ENCODE results near the gene DGCR2.

Gene DGCR2

DNA sequence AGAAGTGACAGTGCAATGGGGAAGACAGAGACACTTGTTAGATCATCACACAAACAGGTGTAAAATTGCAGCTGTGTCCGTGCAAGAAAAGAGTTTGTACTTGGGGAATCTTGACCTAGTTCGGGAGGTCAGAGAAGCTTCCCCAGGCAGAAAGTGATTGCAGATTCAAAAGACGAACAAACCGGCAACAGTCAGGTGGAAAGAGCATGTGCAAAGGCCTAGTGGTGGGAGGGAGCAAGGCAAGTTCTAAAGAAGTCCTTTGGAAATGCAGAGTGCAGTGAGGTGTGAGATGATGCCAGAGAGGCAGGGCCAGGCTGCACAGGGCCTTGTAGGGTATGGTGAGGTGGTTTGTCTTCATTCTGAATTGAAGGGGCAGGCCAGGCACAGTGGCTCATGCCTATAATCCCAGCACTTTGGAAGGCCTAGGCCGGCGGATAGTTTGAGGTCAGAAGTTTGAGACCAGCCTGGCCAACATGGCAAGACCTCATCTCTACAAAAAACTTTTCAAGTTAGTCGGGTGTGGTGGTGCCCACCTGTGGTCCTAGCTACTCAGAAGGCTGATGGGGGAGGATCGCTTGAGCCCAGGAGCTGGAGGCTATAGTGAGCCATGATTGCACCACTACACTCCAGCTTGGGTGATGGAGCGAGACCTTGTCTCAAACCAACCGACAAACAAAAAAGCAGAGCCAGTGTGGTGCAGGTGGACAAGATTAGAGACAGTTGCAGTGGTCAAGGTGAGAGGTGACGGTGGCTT, 24.2 kb upstream of the DGCR2 start:
- no peak for DNase-seq

DNA sequence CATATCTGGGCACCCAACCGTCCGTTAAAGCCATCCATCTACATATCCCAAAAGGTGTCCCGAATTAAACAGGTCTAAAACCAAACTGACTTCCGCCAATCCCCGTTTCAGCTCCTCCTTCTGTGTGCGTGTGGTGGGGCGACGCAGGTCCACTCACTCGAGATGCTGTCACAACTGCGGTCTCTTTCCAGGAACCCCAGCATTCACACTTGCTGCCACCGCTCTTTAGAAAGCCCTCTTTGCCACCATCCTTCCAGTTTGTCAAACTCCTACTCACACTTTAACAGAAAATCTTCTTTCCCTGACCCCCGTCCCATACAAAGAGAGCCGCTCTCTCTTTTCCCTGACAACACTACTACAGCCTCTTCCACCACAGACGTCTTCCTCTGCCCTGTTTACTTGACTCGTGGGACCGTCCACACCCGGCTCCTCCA, 21.8 kb upstream of the DGCR2 start:
- peak; percentile 23 for DNase-seq

DNA sequence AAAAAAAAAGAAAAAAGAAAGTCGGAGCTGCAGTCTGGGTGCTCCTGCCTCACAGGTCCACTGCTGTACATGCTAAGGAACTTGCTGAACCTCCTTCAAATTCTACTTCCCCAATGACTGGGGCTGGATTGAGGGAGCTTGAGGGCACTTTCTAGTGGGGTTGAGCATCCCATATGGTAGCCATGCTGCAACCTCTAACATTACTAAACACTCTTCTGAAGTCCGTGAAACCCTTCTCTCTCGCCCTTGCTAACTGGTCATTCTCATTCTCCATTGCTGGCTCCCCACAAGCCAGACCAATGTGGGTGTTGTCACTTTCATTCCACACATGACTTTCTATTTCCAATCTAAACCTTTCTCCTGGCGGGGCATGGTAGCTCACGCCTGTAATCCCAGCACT, 21.0 kb upstream of the DGCR2 start:
- DNase-seq, result no peak

DNA sequence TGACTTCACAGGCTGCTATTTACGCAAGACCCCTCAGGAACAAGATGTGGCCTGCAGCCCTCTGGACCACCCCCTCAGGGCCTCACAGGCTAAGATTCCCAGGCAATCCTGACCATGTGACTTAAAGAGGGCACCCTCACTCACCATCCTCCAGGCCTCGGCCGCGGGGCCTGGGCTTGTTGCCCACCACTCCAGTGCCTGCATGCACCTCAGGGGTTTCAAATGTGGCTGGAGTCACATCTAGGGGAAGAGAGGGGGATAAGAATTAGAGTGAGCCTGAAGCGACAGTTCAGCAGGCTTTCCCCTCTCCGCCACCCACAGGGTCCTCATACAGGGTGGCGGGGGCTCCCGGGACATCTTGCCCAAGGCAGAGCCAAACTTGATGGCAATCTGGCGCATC, 20.2 kb upstream of the DGCR2 start:
- DNase-seq, result no peak

DNA sequence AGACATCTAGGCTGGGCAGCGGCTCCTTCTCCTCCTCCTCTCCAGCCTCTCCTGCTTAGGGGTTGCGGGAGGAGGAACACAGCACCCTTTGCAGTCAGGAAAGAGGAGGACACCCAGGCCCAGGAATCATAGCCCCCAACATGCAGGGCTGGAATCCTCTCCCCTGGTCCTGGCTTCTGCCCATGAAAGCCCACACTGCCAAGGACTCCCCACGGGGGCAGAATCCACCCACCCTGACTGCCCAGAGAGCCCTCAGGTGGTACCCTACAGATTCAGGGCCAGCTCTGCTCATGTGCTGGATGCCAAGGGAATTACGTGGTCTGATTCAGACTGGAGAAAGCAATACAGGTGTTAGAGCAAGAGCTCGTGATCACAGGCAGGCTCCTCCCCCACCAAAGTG, 17.8 kb upstream of the DGCR2 start:
- no peak for DNase-seq

DNA sequence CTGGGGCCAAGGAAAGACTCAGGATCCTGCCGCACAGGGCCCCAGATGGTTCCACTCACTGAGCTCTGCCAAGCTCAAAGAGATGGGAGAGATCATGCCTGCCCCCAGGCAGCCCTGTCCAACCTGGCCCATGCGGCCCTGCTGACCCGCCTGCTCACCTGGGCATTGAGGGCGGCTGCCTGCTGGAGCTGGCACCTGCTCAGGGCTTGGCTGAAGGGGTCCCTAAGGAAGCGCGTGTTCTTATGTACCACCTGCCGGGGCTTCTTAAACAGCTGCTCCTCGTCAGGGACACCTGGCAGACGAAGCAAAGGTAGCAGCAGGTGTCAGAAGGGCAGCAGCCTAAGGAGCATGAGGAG, 16.8 kb upstream of the DGCR2 start:
- no peak for DNase-seq

DNA sequence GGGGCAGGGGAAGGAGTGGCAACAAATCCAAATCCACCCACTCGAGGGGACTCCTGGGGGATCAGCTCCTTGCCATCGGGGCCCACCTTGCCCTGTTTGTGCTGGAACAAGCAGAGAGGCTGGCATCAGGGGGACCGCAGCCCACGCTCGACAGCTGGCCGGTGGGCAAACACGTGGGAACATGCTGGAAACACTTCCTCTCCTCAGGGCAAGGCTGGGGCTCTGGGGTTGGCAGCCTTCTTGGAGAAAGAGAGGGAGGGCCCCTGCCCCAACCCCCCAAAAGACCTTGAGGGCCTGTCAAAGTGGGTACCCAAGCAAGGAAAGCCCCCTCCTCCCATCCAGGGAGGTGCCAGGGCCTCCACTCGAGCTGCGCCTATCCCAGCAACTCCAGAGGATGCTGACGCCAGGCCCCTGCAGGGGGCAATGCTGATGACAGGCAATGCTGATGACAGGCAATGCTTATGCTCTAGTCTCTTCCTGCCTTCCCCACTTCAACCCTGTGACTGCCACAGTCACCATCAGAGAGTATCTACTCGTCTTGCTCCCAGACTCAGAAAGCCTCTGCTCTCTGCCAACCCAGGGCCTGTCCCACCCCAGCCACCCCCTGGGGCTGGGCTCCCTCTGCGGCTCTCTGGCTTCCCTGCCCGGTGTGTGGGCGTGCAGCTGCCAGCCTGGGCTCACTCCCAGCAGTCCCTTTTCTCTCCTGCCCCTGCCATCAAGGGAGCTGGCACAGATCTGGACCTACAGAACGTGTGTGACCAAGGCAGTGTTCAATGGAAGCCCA, 16.2 kb upstream of the DGCR2 start:
- no peak for DNase-seq

DNA sequence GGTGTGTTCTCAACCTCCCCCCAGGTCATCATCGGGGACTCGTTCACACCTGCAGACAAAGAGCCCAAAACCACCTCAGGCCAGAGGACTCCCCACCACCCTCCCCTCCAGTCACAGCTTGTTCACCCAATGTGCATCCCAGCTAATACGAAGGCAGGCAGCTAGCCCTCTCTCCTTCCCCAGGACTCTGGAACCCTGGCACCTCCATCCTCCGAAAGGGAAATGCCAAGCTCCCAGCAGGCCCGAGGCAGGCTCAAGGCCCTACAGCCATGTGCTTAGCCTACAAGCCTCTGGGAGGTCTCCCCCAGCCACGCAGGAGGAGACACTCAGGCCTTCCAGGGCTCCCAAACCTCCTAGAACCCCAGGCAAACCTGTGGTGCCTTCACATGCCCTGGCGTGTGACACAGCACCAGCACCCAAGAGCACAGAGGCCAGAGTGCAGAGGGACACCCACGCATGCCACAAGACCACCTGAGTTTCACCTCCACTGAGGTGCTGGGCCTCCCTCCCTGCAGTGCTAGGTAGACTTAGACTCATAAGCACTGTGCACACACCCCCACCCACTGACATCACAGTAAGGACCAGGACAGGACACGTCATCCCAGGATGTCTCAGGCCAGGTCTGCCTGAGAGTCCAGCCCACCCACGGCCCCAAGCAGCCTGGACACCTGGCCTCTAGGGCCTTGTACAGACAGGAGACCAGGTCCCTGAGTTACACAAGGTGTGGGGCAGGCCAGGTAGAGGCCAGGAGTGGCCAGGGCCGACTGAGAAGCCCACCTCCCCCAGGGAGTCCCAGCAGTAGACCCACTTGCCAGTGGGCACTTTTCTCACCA, 15.4 kb upstream of the DGCR2 start:
- no peak for DNase-seq

DNA sequence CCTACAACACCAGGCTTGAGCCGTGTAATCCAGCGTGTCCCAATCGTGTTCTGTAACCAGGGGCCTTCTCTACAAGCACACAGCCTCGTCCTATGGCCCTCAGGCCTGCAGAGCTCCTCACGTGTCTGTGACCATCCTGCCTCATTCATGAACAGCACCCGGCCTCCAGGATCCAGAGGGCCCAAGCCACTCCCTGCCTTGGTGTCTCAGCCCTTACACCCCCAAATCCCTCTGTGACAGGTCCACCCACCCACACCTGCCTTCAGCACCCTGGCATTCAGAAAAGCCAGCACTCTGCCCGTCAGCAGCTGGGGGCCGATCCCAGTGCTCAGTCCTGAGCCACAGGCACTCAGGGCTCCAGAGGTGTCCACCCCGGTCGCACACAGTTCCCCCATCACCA, 14.7 kb upstream of the DGCR2 start:
- no peak for DNase-seq

DNA sequence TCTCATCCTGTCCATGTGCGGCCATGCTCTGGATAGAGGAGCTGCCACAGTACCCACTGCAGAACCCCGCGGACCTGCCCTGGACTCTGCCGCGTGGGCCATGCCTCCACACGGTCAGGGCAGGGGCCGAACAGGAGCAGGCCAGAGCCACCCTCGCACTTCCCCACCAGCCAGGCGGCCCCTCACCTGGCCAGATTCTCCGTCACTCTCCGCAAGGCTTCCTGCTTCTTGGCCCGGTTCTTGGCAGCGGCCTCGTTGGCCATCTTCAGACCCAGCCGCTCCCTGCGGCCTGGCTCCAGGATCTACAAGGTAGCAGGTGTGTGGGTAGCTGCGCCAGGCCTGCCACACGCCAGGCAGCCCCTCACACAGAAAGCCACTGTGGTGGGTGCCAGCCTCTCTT, 12.7 kb upstream of the DGCR2 start:
- DNase-seq, result no peak

DNA sequence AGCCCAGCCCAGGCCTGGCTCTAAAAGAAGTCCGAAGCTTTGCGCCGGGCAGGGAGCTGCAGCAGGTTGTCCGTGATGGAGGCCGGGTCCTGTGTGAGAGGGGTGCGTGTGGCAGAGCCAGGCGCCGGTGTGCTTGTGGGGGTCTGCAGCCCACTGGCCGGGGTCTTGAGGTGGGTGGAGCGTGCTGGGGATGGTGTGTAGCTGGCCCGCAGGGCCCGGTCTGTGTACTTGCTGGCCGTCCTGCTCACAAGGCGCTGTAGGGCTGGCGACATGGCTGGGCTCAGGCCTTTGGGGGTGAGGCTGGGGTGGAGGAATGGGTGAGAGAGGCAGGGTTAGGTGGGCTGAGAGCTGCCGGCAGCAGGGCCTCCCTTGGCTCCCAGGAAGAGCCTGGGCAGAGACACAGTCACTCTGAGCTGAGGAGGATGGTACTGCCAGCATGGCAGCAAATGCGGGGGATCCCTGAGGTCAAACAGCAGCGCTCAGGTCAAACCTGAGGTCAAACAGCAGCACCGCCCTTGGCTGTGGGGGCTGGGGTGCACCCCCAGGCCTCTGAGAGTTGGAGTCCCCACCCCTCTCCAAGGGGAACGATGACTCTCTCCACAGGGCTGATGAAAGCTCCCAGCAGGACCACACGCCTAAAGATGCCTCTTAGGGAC, 12.1 kb upstream of the DGCR2 start:
- no peak for DNase-seq

DNA sequence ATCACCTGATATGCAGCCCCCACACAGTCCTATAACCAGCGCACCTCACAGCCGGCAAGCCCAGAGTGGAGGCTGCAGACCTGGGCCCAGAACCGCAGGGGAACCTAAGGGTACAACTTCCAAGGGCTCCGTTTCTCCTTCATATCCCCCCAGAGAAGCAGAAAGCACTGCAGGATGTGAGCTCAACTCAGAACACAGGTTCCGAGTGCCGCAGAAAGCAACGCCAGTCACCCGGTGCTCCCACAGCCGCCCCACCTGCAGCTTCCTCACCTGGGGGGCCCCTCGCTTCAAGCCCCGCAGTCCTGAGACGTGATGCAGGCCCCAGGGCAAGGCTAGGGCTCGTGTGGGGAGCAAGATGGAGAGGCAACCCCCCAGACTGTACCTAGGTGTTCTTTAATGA, 11.3 kb upstream of the DGCR2 start:
- no peak for DNase-seq

DNA sequence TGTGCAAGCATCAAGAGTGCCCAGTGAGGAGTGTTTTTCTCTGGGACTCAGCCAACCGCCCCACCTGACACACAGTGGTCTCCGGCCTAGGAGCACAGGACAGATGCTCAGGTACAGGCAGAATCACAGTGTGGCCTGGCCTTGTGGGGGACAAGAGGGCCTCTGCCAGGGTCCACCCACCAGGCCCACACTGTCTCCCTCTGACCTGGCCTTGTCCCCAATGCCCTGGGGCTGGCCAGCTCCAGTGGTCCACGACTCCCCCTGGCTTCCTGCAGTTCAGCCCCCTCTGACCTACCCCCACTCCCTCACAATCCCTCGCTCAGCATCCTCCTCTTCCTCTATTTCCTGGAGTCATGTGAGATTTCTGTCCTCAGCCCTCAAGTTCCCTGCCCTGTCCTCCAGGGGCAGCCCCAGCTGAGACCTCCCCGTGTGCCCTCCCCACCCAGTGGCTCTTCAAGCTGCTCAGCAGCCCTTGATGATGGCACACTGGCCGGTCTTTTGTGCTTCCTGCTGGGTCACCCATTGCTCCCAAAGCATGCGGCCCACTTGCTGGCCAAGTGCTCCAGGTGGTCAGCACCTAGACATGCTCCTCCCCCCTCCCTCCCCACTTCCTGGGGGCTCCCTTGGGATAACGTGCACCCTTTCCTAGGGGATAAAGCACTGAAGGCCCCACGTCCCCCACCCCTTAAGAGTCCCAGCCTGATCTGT, 10.6 kb upstream of the DGCR2 start:
- DNase-seq, result no peak

DNA sequence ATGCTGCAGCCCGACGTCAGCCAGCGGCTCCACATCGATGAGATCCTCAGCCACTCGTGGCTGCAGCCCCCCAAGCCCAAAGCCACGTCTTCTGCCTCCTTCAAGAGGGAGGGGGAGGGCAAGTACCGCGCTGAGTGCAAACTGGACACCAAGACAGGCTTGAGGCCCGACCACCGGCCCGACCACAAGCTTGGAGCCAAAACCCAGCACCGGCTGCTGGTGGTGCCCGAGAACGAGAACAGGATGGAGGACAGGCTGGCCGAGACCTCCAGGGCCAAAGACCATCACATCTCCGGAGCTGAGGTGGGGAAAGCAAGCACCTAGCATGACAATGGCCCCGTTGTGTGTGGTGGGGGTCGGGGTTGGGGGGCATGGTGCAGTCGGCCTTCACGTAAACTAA, 9.9 kb upstream of the DGCR2 start:
- no peak for DNase-seq

DNA sequence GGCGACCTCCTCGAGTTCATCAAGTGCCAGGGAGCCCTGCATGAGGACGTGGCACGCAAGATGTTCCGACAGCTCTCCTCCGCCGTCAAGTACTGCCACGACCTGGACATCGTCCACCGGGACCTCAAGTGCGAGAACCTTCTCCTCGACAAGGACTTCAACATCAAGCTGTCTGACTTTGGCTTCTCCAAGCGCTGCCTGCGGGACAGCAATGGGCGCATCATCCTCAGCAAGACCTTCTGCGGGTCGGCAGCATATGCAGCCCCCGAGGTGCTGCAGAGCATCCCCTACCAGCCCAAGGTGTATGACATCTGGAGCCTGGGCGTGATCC, 9.4 kb upstream of the DGCR2 start:
- DNase-seq, result no peak

DNA sequence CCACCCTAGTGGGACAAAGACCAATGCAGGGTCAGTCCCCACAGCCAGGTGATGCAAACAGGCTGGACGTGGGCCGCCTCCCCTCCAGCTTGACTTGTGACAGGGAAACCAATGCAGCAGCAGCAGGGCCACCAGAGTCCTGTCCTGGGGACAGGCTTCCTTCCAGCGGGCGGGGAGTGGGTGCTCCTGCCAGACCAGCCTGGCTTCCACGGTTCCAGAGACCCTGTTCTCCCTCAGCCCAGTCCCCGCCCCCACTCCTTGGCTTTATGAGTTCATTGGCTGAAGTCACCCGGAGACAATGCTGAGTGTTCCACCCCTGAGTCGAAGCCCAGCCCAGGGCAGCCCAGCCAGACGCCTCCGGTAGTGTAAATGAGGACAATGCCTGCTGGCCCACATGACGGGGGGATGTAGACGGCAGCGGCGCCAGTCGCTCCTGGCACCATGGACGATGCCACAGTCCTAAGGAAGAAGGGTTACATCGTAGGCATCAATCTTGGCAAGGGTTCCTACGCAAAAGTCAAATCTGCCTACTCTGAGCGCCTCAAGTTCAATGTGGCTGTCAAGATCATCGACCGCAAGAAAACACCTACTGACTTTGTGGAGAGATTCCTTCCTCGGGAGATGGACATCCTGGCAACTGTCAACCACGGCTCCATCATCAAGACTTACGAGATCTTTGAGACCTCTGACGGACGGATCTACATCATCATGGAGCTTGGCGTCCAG, 8.9 kb upstream of the DGCR2 start, which contains the start of gene TSSK2:
TSSK2 (plus strand) TSS at position 350 of the 726 bp plus-strand sequence; CDS start at position 442, 92 bp downstream.
- no peak for DNase-seq

DNA sequence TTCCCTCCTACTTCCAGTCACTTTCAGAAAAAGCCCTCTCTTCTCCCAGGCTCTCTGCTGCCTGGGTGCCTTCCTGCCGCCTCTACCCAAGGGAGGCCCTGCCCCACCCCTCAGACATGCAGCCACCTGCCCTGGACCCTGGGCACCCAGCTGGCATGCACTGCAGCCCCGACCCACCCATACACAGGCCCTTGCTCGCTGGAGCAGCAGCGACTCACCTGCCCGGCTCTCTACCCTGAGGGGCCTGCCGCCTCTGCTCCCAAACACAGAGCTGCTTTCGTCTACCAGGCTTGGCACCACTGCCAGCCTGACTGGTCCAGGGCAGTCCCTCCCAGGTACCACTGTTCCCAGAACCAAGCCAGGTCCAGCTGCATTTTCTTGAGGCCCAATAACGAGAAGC, 7.7 kb upstream of the DGCR2 start:
- no peak for DNase-seq

DNA sequence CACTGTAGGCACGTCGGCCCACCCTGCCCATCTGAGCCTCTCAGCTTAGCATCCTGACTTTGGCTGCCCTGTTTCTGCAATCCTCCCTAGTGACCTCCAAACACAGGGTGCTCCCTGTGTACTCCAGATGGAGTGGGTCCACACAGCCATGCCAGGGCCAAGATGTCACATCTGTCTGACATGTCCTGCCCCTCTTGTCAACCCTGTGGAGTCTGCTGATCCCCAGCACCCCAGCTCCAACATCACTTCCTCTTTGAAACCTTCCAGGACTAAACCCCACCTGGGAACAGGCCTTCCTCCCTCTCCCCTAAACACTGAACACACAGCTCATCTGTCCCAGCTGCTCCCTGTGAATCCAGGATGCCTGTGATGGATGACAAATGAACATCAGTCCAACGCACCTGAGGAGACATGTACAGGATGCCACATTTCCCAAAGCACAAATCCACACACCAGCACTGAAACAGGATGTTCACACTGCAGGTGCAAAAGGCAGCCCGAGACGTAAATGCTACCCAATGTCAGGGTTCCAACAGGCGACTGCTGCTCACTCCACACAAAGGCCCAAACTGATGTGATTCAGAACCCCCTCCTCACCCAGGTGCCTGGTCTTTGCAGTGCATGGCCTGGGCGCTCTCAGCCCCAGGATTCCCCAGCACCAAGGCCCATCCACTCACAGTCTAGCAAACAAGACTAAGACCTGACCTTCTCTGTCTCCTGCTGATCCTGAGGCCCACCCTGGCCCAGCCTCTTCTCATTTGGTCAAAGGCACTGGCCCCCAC, 6.9 kb upstream of the DGCR2 start:
- no peak for DNase-seq

DNA sequence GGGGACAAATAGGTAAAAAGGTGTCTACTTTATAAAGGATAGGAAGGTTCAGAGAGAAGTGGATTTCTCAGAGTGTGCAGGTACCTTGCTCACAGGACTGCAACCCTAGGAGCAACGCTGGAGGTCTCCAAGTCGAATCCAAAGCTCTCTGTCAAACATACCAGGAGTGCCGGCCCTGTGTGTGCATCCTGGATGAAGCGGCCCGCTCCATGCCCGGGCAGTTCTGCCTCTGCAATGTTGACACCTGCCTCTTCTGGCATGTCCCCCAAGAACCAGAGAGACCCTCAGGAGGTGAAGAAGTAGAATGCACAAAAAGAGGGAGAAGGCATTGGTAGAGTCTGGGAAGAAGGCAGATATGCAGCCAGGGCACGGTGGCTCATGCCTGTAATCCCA, 5.8 kb upstream of the DGCR2 start:
- DNase-seq, result no peak

DNA sequence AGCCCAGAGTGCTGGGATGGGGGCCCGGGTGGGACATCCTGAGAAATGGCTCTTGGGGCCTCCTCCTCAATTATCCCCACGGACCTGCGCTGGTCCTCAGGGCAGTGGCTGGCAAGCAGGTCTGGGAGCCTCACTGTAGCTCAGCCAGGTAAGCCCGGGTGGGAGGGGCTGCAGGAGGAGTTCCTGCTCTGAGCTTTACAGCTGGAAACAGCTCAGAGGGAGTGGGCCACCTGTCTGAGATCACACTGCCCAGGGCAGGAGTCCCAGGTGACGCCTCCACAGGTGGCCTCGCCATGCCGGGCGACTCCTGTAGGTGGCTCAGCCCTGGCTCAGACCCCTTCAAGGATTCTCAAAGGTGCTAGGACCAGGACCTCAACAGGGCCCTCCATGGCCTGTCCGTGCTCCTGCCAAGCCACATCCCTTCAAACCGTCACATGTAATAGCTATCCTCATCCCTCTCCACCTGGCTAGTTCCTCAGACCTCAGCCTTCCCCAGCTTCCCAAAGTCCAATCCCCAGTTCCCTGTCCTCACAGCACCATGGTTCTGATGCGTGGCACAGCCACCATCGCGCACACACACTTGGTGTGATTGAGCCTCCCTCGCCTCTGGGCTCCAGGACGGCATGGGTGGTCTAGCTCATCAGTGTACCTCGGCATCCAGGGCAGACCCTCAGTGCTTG, 5.3 kb upstream of the DGCR2 start:
- DNase-seq, result no peak
